HG03039 (cell line): ENCODE measurements around the gene NOP16.

Experiments
- ATAC-seq: cut with Tn5 transposase; IDR thresholded peaks from one replicate; pipeline ENCODE4 v1.9.1; 2021; ENCODE audit warnings: mild to moderate bottlenecking, moderate library complexity; ENCODE audit not compliant: unreplicated experiment

NOP16 gene

DNA sequence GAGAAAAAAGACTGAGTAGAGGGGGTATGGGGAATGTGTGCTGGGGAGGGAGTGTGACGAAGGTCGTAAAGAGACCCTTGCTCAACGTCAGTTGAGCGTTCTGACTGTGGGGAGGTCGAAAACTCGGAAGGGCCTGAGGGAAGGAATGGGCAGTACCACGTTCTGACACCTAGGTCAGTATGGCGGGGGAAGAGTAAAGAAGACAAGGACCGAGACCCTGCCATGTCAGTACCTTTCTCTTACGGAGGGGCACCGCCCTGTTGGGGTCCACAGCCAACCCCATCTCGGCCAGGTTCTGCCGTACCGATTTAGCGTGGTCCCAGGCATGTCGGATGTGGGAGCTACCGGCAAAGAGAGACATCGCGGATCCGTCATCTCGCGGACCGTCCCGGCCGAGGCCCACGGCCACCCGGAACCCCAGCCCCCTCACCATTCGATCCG, 375 bp downstream of the NOP16 start:
- no peak for ATAC-seq

DNA sequence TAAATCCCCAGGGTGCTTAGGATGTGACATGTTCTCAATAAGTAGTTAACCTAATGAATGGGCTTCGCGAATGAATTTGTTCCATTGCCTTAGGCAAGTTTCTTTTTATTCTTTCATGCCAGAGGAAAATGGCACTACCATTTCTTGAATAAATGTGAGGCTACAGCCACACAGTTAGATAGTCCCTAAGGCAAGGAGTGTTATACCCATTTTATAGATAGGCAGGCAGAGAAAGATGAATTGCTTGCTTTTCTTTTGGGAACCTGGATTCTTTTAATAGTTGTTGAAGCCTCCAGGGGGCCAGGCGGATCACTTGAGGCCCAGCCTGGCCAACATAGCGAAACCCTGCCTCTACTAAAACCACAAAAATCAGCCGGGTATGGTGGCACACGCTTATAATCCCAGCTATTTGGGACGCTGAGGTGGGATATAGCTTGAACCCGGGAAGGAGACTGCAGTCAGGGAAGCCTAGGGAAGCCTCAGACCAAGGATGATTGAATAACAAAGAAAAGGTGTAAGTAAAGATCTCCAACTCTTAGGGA, 943 bp downstream of the NOP16 start:
- ATAC-seq = no peak

DNA sequence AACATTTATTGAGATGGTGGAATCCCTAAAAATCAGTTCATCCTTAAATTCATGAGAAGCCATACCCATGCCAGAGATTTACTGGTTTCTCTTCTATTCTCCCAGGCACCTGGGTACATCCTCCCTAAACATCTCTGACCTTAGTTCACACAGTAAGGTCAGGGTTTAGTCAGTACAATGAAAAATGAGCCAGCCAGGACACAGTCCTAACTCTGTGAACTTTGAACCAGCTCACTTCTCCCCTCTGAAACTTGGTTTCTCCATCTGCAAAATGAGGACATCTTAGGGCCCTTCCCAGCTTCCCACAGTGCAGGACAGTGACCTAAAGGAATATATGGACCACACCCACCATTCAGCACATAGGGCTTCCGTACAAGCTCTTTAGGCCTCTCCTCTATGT, 1.9 kb downstream of the NOP16 start:
- ATAC-seq = no peak

DNA sequence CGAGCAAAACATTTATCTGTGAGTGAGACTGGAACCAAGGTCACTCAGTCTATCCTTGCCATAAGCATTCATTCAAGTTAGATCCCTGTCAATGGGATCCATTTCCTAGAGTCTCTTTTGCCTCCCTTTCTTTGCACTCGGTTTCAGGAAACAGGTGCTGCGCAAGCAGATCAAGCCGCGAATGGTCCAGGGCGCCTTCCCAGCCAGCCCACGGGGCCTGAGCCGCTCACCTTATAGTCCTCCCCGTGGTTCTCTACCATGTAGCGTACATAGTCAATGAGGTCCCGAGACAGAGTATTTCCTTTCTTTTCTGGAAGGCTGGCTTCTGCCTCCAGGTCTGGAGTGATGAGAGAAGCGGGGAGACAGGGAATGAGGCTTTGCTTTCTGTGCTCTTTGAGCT, 3.4 kb downstream of the NOP16 start:
- no peak for ATAC-seq

DNA sequence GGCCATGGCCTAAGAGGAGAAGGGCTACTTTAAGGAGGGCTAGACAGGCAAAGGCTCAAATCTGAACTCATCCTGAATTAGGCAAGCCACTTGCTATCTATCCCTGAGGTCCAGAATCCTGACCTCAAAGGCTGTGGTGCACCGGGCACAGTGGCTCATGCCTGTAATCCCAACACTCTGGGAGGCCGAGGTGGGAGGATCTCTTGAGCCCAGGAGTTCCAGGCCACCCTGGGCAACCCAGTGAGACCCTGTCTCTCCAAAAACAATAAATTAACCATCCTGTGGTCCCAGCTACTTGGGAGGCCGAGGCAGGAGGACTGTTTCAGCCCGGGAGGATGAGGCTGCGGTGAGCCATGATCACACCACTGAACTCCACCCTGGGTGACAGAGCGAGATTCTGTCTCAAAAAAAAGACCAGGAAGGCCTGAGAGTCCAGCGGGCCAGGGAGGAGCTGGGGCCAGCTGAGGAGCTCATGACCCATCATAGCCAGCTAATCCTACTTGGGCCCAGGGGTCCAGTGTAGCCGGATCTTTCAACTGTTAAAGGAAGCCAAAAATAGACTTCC, 4.0 kb downstream of the NOP16 start:
- ATAC-seq = no peak

DNA sequence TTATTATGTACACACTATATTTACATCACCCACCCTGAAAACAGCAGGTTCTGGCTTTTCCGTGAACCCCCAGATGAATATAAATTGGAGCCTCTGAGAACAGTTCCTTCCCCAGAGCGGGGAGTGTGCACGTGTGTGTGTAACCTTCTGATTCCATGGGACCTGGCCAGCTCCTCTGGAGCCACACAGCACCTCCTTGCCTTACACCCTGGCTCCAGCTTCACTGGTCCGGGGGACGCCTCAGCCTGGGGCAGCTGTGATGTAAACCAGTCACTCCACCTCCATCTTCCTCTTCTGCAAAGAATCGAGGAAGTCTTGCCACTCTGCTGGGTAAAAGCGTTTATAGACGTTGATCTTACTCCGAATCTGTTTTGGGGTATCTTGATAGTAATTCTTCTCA, 4.4 kb downstream of the NOP16 start:
- no peak for ATAC-seq

DNA sequence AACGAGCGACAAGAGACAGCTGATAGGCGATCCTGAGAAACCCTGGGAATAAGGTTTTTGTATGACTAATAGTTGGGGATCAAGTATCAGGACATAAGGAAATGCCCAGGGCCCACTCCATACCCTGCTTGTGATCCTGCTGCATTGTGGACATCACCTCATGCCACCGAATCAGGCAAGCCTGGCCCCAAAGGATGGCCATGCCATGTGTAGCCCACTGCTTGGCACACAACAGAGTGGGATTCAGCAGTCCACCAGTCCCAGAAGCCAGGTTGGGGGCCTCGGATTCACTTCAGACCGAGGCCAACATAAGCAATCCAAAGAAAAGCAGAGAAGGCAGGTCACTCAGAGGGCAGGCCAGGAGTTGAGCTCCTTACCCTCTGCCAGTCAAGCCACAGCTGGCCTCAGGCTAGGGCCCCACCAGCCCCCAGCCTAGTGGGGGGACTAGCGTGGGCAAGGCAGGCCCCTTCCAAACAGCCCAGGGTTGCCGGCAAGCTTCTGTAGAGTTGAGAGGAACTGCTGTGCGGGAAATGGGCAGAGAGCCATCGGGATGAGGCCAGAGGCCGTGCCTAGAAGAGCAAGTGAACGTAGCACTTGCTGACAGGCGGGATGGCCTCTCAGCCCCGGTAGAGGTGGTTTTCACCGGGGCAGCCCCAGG, 5.0 kb downstream of the NOP16 start:
- no peak for ATAC-seq

DNA sequence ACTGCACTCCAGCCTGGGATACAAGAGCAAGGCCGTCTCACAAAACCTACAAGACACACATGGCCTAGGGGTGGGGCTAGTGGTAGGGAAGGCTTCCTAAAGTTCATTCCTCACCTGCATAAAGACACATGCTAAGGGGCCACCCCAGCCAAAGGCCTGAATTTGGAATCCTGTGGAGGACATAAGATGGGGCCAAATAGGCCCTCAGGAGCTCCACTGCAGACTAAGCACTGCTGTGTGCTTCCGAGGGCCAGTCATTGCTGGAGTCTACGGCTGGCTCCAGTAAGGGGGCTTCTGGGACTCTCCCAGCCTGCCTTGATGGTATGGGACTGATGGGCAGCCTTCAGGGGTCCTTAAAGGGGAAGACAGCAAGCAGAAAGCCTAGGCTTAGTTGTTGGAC, 5.7 kb downstream of the NOP16 start:
- no peak for ATAC-seq

DNA sequence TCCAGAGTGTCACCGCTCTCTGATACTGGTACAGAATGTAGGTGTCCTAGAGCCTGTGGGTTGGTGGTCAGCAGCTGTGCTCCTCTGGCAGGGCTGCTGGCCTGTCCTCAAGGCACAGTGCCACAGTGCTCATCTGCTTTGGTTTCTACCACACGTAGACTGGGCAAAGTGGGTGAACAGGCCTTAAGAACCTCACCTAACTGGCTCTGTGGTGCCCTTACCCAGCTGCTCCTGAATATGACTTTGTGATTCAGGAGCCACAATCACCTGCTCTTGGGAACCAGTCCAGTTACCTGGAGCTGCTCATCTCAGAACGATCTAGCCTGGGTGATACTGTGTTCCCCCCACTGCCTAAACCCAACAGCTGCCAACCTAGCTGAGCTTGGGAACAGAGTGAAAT, 6.4 kb downstream of the NOP16 start:
- ATAC-seq = no peak

DNA sequence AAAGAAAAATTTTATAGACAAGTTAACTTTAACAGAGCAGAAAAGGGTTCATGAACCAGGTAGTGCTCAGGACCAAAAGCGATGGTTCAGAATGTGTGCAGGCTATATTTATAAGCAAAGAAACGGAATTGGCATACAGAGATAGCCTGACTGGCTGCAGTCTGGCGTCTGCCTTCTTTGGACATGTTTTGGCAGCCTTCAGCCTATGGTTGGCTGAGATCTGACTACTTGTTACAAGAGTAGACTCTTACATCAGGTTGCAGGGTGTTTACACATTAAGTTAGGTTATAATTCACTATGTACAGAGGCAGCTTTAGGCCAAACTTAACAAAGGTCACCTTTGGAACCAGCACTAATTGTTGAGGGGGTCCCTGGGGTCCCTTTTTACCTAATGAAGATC, 7.0 kb downstream of the NOP16 start:
- ATAC-seq = no peak

DNA sequence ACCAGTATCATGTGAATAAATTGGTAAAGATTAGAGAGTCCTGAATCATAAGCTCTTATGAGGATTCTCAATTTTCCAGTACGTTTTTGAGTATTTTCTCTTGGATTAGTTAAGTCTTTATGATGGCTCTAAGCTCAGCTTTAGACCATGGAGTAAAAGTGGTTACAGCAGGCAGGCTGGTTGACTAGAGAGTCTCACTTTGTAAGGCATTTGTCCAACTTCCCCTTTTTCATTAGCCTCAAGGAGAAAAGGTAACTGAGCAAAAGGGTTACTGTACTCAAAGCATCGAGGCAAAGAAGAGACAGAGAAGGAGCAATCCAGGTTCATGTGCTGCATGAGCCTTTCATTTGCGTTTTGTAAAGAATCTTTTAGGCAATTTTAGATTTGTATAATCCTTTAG, 8.5 kb downstream of the NOP16 start:
- no peak for ATAC-seq

DNA sequence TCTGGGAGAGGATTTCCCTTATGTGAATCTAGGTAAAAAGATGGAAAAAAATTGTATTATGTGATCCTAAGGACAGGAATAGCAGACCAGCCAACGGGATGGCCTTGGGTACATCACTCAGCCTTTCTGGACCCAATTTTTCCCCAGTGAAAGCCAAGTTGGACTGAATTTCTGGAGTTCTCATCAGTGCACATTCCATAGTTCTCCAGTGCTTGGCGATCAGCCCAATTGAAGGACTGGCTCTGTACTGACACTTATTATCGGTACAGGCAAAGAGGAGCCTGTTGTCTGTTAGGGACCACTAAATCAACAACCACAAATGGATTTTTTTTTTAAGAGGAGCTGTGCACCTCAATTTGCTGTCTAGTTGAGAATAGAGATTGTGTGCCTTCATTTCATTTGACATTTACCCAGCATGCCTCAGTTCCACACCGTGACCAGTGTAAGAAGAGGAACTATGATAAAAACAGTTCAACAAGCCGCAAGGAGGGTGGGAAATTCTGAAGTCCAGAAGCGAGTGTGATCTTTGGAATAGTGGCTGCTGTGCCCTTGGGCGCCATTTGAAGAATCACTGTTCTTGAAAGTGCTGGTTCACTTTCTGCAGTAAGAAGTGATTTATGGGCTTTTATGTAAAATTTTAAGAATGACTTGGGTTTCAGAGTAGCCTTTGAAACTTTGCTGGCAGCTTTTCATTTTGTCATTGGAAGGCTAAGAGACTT, 15.1 kb downstream of the NOP16 start:
- no peak for ATAC-seq

DNA sequence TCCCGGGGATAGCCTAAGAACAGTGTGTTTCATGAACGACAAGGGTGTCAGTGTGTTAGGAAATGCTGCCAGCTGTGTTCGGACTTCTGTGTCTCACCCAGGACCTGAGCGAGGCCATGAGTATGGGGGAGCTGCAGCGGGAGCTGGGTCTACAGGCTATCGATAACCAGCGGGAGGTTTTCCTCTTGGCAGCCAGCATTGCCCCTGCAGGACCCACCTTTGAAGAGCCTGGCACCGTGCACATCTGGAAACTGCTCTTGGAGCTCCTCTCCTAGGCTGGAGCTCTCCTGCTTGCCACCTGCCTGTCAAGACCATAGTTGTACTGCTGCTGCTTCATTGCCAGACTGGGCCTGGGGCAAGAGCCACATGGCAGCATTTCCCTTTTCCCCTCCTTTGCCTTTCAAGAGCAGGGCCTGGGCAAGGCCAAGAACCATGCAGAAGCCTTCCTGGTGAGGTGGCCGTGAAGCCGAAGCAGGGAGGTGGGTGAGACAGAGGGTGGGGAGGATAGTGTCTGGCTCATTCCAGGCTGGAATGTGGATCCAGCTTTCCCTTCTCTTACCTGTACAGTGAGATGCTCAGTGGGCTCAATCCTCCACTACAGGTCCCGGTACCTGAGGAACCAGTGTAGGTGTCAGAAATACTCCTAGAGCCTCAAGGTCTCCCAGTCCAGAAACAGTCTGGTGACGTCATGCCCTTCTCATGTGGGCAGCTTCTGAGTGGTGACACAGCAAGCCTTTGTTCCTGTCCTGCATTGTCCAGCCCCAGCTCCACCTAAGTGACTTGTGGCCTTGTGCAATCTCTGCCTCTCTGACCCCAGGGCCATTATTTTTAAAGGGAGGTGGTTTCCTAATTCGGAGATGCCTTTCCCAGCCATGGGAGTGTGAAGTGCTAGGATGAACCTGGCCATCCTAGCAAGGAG, 16.5 kb downstream of the NOP16 start:
- ATAC-seq = no peak

DNA sequence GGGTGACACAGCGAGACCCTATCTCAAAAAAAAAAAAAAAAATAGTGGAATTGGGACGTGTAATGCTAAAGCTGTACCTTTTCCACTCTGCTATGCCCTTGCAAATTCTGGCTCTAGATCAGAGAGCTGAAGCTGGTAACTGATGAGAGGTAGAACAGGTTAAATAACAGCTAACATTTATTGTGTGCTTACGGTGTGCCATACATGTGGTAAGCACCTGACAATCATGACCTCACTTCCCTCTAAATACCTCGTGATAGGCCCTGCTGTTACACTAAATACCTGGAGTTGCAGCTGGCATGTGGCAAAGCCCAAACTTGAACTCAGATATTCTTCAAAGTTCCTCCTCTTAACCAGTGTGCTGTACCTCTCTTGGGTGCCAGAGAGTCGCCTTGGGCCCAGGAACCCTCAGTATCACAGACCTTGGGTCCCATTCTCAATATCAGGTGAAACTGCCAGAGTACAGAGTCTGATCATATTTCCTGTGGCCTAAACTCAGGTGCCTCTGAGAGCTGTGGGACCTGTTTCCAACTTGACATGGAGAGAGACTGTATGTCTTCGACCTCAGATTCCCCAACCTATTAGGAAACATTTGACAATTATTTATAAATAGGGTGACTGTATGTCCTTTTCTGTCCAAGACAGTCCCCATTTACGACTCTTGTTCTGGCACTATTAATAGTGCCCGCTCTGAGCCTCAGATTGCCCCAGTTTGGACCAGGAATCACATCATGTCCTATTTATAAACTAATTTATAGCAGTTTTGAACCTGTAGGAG, 18.3 kb downstream of the NOP16 start:
- ATAC-seq = no peak

DNA sequence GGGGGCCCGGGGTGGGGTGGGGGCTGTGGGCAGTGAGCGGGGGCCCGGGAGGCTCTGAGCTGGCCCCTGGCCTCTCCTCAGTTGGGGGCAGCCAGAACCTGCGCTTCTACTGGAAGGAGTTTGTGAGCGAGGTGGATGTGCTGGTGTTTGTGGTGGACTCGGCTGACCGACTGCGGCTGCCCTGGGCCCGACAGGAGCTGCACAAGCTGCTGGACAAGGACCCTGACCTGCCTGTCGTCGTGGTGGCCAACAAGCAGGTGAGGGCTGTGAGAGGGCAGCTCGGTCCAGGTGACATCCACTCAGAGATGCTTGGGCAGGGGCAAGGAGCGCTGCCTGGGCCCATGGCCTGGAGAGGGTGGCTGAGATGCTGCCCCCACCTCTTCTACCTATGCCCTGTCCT, 19.7 kb downstream of the NOP16 start:
- no peak for ATAC-seq

DNA sequence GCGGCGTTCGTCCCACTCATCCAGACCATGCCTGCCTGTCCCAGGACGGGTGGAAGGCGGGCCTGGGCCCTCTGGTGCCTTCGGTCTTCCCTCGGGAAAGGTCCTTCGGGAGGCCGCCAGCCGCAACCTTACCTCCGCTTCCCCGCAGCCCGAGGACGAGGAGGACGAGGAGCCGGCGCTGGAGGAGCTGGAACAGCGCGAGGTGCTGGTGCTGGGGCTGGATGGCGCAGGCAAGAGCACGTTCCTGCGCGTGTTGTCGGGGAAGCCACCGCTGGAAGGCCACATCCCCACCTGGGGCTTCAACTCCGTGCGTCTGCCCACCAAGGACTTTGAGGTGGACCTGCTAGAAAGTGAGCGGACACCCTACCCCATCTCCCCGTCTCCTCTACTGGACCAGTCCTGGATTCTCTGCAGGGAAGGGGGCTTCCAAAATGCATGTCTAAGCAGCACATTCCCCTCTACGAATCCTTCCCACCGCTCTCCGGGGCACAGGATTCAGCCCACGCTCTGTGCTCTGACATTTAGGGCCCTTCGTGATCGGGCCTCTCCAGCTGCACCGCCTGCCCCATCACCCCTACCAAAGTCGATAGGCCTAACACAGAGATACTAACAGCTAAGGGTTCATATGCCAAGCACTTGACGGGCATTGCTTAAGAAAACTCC, 22.0 kb downstream of the NOP16 start:
- ATAC-seq = no peak

DNA sequence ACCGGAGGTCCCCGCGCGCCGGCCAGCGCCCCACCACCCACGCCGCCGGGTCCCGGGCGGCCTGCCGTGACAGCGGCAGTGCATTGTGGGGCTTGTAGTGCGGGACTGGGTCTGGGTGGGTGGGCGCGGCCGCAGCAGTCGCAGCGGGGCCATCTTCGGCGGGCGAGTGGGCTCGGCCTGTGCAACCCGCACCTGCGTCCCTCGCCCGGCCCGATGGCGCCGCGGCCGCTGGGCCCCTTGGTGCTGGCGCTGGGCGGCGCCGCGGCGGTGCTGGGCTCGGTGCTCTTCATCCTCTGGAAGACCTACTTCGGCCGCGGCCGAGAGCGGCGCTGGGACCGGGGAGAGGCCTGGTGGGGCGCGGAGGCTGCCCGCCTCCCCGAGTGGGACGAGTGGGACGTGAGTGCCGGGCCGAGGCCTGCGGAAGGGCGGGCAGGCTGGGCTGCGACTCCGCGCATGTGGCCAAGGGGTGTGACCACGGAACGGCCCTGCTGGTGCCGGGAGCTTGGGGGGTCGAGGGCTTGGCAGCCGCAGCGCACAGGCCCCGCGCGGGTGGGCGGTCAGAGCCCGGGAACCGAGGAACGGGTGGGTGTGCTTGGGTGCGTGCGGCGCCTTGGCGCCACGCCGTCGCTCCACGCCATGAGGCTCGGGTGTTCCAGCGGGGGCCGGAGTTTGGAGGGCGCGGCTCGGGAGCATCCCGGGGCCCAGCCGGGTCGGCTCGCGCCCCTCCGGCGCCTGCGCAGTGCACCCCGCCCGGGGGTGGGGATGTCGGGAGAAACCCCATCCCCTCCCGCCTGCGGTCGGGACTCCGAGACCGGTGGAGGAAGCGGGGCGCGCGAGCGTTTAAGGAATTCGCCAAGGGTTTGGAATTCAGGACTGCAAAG, 22.8 kb downstream of the NOP16 start, which contains the start of gene ARL10:
Gene ARL10, plus strand, starts transcription at position 137 of the 881 bp plus-strand sequence. Its CDS starts 77 bp downstream, at position 214.
- ATAC-seq = peak; percentile 35

DNA sequence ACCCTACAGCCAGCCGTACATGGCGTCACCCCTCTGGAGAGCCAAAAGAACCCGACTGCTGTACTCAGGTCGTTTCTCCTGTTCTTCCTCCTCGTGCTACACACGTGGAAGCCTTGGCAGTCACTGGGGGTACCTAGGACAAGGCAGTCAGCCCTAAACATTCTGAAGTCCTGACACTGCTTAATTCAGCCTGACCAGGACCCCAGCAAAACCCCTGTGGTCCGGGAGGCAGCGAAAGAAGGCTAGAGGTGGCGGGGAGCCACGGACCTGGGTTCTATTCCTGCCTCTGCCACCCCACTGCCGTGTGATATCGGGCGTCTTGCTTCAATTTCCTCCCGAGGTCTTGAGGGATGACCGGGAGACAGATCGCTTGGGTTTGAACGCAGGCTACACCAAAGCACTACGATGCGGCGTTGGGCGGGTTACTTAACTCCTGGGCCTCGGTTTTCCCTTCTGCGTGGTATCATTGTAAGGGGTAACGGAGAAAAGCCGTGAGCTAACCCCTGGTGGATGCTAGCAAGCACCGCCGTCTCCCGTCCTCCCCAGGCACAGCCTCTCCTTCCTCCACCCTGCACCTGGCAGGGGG, 23.5 kb downstream of the NOP16 start:
- no peak for ATAC-seq

DNA sequence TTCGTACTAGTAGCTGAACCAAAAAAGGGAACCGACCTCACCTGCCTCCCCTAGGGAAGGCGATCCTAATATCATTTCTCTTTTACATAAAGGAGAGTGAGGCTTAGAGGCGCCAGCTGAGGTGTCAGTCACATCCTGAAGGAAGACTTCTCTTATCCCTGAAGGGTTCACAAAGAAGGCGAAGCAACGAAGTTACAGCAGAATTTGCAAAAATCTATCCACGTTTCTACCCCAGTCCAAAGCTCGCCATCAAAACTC, 26.2 kb downstream of the NOP16 start:
- ATAC-seq = no peak
